ENCODE measurements around the gene MRPL11.
"Not testable (repeated sequence)": the region's sequence is repeated elsewhere in the genome, so short reads cannot be mapped to it uniquely, and the experiment has no call there.

MRPL11 gene

GRCh38 chr11:66467034-66467659 lies 28.5 kb upstream of the MRPL11 start:
- DNase-seq: peak; percentile 22

GRCh38 chr11:66466225-66467033 lies 27.8 kb upstream of the MRPL11 start, which contains the start of gene PELI3:
Gene PELI3, plus strand, starts transcription at chr11:66466905. Its CDS starts 1,224 bp downstream, at chr11:66468129.
- DNase-seq: peak; percentile 92

- DNase-seq: no peak
These were observed 27.0 kb upstream of the MRPL11 start for GRCh38 chr11:66465373-66466224.

- DNase-seq: no peak
These were observed 26.3 kb upstream of the MRPL11 start for GRCh38 chr11:66464916-66465315.

GRCh38 chr11:66464116-66464515 lies 25.5 kb upstream of the MRPL11 start:
- not testable (repeated sequence) for DNase-seq

- no peak for DNase-seq
These were observed 24.3 kb upstream of the MRPL11 start for GRCh38 chr11:66462911-66463310.

- no peak for DNase-seq
These were observed 23.4 kb upstream of the MRPL11 start for GRCh38 chr11:66462010-66462409.

- no peak for DNase-seq
These were observed 20.6 kb upstream of the MRPL11 start for GRCh38 chr11:66459138-66459778.

GRCh38 chr11:66457826-66458225 lies 19.2 kb upstream of the MRPL11 start:
- DNase-seq: no peak

- DNase-seq: no peak
These were observed 16.2 kb upstream of the MRPL11 start for GRCh38 chr11:66454828-66455227.

GRCh38 chr11:66454247-66454646 lies 15.6 kb upstream of the MRPL11 start:
- DNase-seq: no peak

- DNase-seq: no peak
These were observed 13.0 kb upstream of the MRPL11 start for GRCh38 chr11:66451663-66452062.

- no peak for DNase-seq
These were observed 11.9 kb upstream of the MRPL11 start for GRCh38 chr11:66450560-66450959.

GRCh38 chr11:66448523-66448922 lies 9.9 kb upstream of the MRPL11 start:
- no peak for DNase-seq

GRCh38 chr11:66447012-66447411 lies 8.4 kb upstream of the MRPL11 start:
- DNase-seq: no peak

GRCh38 chr11:66443602-66444001 lies 5.0 kb upstream of the MRPL11 start:
- DNase-seq: peak; percentile 67

GRCh38 chr11:66440940-66441282 lies 2.3 kb upstream of the MRPL11 start:
- DNase-seq: not testable (repeated sequence)

GRCh38 chr11:66440101-66440939 lies 1.7 kb upstream of the MRPL11 start:
- not testable (repeated sequence) for DNase-seq

GRCh38 chr11:66437979-66438503 lies 607 bp downstream of the MRPL11 start:
- DNase-seq: no peak

GRCh38 chr11:66432597-66432996 lies 6.1 kb downstream of the MRPL11 start:
- no peak for DNase-seq

GRCh38 chr11:66431871-66432329 lies 6.7 kb downstream of the MRPL11 start:
- not testable (repeated sequence) for DNase-seq

Data from fibroblast of skin of scalp (primary cell).